Measurements from ENCODE around the gene TBC1D14. TPM values are rescaled to one million over a fixed set of nuclear protein-coding genes. Genes with fewer than 3 reads are reported as not detected.

Gene TBC1D14
- total and polyA plus RNA-seq, 2 of the 4 experiments (the other 2 are of a cell fraction), result 31.7 to 40.7 TPM

DNA sequence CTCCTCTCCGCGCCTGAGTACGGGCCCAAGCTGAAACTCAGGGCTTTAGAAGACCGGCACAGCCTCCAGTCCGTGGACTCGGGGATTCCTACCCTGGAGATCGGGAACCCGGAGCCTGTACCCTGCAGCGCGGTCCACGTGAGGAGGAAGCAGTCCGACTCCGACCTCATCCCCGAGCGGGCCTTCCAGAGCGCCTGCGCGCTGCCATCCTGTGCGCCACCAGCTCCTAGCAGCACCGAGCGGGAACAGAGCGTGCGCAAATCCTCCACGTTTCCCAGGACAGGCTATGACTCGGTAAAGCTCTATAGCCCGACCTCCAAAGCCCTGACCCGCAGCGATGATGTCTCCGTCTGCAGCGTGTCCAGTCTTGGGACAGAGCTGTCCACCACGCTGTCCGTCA lies 13.9 kb downstream of the TBC1D14 start:
- Histone ChIP-seq H2AK9ac (replicated peaks; ENCODE audit: low read depth, low read length, poor library complexity) (no peak overlapping the region), H2BK20ac (ENCODE audit: low read depth, low read length) (no peak overlapping the region), H4K5ac (ENCODE audit: low read depth, low read length) (no peak overlapping the region), H4K8ac (ENCODE audit: low read depth in 2 of 2, low read length in 2 of 2) (no peak overlapping the region), H3K4me2 (ENCODE audit: low read depth, low read length) (no peak overlapping the region), H3K9ac (ENCODE audit: low read depth, low read length) (no peak overlapping the region), H4K20me1 (ENCODE audit: insufficient read depth, low read length) (peaks cover 18% of the 10 kb centered on the region; the same call in 1 of the 2 replicates), H2BK15ac (ENCODE audit: low read depth, low read length) (no peak overlapping the region), H3K14ac (replicated peaks; ENCODE audit: low read depth, low read length) (no peak overlapping the region), H3K4ac (ENCODE audit: low read depth, low read length) (no peak overlapping the region), H3K9me3 (ENCODE audit: control insufficient read depth, insufficient read depth, low read length) (no peaks in the 10 kb centered on the region), H3K36me3 (ENCODE audit: control insufficient read depth, insufficient read depth, low read length) (peaks cover 24% of the 10 kb centered on the region), H4K91ac (ENCODE audit: insufficient read depth, low read depth, low read length) (no peak overlapping the region), H3K4me1 (ENCODE audit: control insufficient read depth, insufficient read depth, low read length) (peaks cover 7% of the 10 kb centered on the region), H2AFZ (replicated peaks; ENCODE audit: low read length, poor library complexity) (no peak overlapping the region), H3K27ac (ENCODE audit: insufficient read depth, low read length) (no peak overlapping the region), H3K9me1 (ENCODE audit: insufficient read depth, low read length) (peaks cover 14% of the 10 kb centered on the region; the same call in 1 of the 2 replicates), H3K27me3 (ENCODE audit: control insufficient read depth, insufficient read depth, low read length) (no peaks in the 10 kb centered on the region), H2AK5ac (ENCODE audit: low read depth, low read length) (no peak overlapping the region), H2BK5ac (ENCODE audit: low read depth, low read length, poor library complexity, severe bottlenecking) (no peak overlapping the region), H3K18ac (ENCODE audit: low read depth, low read length) (no peak overlapping the region), H3K79me1 (ENCODE audit: low read depth in 1 of 2, low read length in 2 of 2) (peaks cover 7 to 30% of the 10 kb centered on the region in 2 experiments; a peak in 3 of 4 replicates), H3K4me3 (ENCODE audit: insufficient read depth, low read depth, low read length) (no peak overlapping the region), H3K23ac (ENCODE audit: low read depth, low read length) (no peak overlapping the region), H2BK120ac (ENCODE audit: low read depth, low read length) (no peak overlapping the region), H3K56ac (ENCODE audit: extremely low read depth, insufficient read depth, low read length) (no peak overlapping the region)
- dilution Hi-C loops (cut with HindIII; ENCODE audit: low sequenced_read_pairs, unreplicated experiment), result no loop called here
- no peak for ATAC-seq (ENCODE audit: low read depth)
- ChIA-PET POLR2A (ENCODE audit: unreplicated experiment) (no interaction called here), CTCF (no interaction called here)
- intact Hi-C loops (cut with micrococcal nuclease), result no loop called here
- no peak for DNase-seq
- WGBS, 2 experiments (ENCODE audit: extremely low coverage in 2 of 2, insufficient read length in 1 of 2), result 97% methylated on average over 30 of the region's 32 CpGs; no CpG with 5 or more reads in 1 of the 2 experiments
- no TSS peak for BruUV-seq (replicated peaks)
- in situ Hi-C loops (cut with MboI; ENCODE audit: low sequenced_read_pairs), result no loop called here
- TF ChIP-seq RFX5 (IDR thresholded peaks at IDR 0.05; ENCODE audit: low read depth, low read length) (no peak), NFE2L2 (IDR thresholded peaks at IDR 0.05; ENCODE audit: low read depth, low read length) (no peak), SMC3 (IDR thresholded peaks at IDR 0.05; ENCODE audit: low read depth, low read length) (no peak), POLR2A (IDR thresholded peaks at IDR 0.05; ENCODE audit: low read depth, low read length) (no peak), CHD1 (IDR thresholded peaks at IDR 0.05; ENCODE audit: low read depth, low read length) (no peak), CEBPB (IDR thresholded peaks at IDR 0.05; ENCODE audit: low read depth, low read length) (no peak), MXI1 (IDR thresholded peaks at IDR 0.05; ENCODE audit: borderline replicate concordance, low read depth, low read length) (no peak), FOS (IDR thresholded peaks at IDR 0.05; ENCODE audit: low read depth, low read length) (no peak)
